CD8-positive, alpha-beta memory T cell (primary cell): ENCODE measurements around the gene CDC25C. TPM values are rescaled to one million over a fixed set of nuclear protein-coding genes. Genes with fewer than 3 reads are reported as not detected.

Source experiments
- CTCF ChIA-PET: fragments of 350-600 bp; sonication (Branson Sonifier 250); formaldehyde crosslinking; loops from one replicate; lab custom pipeline; 2021; ENCODE audit warnings: antibody characterized with exemption; lab: Charles Lee
- POLR2A ChIA-PET: fragments of 350-600 bp; sonication (Branson Sonifier 250); formaldehyde crosslinking; loops from one replicate; lab custom pipeline; 2021; ENCODE audit warnings: antibody characterized with exemption; lab: Charles Lee
- DNase-seq, 5 donors: peaks; one replicate each; pipeline versions ENCODE4 v3.0.0 to v3.0.0-alpha.2; 2020 to 2022; ENCODE audit warnings: mixed read lengths in 1 of 5
- H3K27ac ChIP-seq: one replicate; pipeline ENCODE4 v1.7.0; 2013; ENCODE audit warnings: low read depth, mild to moderate bottlenecking, low read length, moderate library complexity
- H3K27me3 ChIP-seq: 2 replicates; pipeline ENCODE4 v1.7.0; 2013; ENCODE audit warnings: low read length, mild to moderate bottlenecking; ENCODE audit not compliant: insufficient read depth, poor library complexity, severe bottlenecking
- H3K36me3 ChIP-seq: 2 replicates; pipeline ENCODE4 v1.7.0; 2013; ENCODE audit warnings: mild to moderate bottlenecking, low read length, moderate library complexity; ENCODE audit not compliant: insufficient read depth
- H3K4me1 ChIP-seq: 2 replicates; pipeline ENCODE4 v1.7.0; 2013; ENCODE audit warnings: mild to moderate bottlenecking, low read length, moderate library complexity; ENCODE audit not compliant: insufficient read depth
- H3K4me3 ChIP-seq: 2 replicates; pipeline ENCODE4 v1.7.0; 2013; ENCODE audit warnings: mild to moderate bottlenecking, low read length
- H3K9me3 ChIP-seq: 2 replicates; pipeline ENCODE4 v1.7.0; 2013; ENCODE audit warnings: mild to moderate bottlenecking, low read length
- H3K27ac Mint-ChIP-seq, 8 donors: one replicate each; pipeline ENCODE4 v1.8.0; 2020 to 2021; ENCODE audit warnings: mixed read lengths in 8 of 8, mild to moderate bottlenecking in 6 of 8, inconsistent platforms in 3 of 8, moderate library complexity in 3 of 8
- H3K27me3 Mint-ChIP-seq, 2 donors: one replicate each; pipeline ENCODE4 v1.8.0; 2020 to 2021; ENCODE audit warnings: mixed read lengths in 2 of 2, mild to moderate bottlenecking in 1 of 2, moderate library complexity in 1 of 2
- H3K36me3 Mint-ChIP-seq, 3 donors: one replicate each; pipeline ENCODE4 v1.8.0; 2020 to 2021; ENCODE audit warnings: mixed read lengths in 3 of 3, inconsistent platforms in 1 of 3, mild to moderate bottlenecking in 1 of 3
- H3K4me1 Mint-ChIP-seq, 3 donors: one replicate each; pipeline ENCODE4 v1.8.0; 2020 to 2021; ENCODE audit warnings: mixed read lengths in 3 of 3, inconsistent platforms in 1 of 3, mild to moderate bottlenecking in 1 of 3
- H3K4me3 Mint-ChIP-seq, 7 donors: one replicate each; pipeline ENCODE4 v1.8.0; 2020 to 2021; ENCODE audit warnings: mixed read lengths in 7 of 7, mild to moderate bottlenecking in 6 of 7, moderate library complexity in 4 of 7, inconsistent platforms in 2 of 7
- H3K9me3 Mint-ChIP-seq, 5 donors: one replicate each; pipeline ENCODE4 v1.8.0; 2020 to 2022; ENCODE audit warnings: mixed read lengths in 5 of 5, mild to moderate bottlenecking in 3 of 5, moderate library complexity in 2 of 5, inconsistent platforms in 1 of 5
- polyA plus RNA-seq: library from polyadenylated mRNA; unstranded; fragments of 300-500 nt; fragmentation: Illumina TruSeq; gene quantifications from one replicate; pipeline ENCODE4 v1.2.3, GENCODE V29; 2021
- total RNA-seq, 2 experiments: library from RNA; stranded (reverse); gene quantifications; one replicate each; pipeline ENCODE4 v1.2.3, GENCODE V29; 2021

CDC25C gene
- total and polyA plus RNA-seq, 3 experiments from 2014 or later, result 4.3 to 5.3 TPM; not detected in 1

GRCh38 chr5:138366632-138367382 is 35.2 kb upstream of the CDC25C start:
- no peaks in the 10 kb centered on the region for H3K9me3 Mint-ChIP-seq
- DNase-seq, result no peak
- H3K4me3 ChIP-seq, result no peak overlapping the region
- no peaks in the 10 kb centered on the region for H3K36me3 ChIP-seq
- ChIA-PET POLR2A (no interaction called here), CTCF (interaction anchor here (4.1 kb wide), 1 partner anchor 14 kb away, joined by 27 read pairs; the partner anchor contains the start of gene KDM3B)
- no peak overlapping the region for H3K27ac ChIP-seq
- H3K27me3 ChIP-seq, result no peaks in the 10 kb centered on the region
- peaks cover 33% of the 10 kb centered on the region for H3K4me1 ChIP-seq
- no peaks in the 10 kb centered on the region for H3K9me3 ChIP-seq
- H3K4me3 Mint-ChIP-seq, result peak overlapping the region in 4 of 7 donors; percentile 22 to 65 (median 26)
- peak overlapping the region in 3 of 8 donors; percentile 16 to 76 (median 24) for H3K27ac Mint-ChIP-seq
- no peaks in the 10 kb centered on the region for H3K27me3 Mint-ChIP-seq
- peaks cover 43 to 81% (median 61%) of the 10 kb centered on the region in 3 donors for H3K4me1 Mint-ChIP-seq
- peaks cover 0 to 13% (median 2%) of the 10 kb centered on the region in 3 donors for H3K36me3 Mint-ChIP-seq

DNA sequence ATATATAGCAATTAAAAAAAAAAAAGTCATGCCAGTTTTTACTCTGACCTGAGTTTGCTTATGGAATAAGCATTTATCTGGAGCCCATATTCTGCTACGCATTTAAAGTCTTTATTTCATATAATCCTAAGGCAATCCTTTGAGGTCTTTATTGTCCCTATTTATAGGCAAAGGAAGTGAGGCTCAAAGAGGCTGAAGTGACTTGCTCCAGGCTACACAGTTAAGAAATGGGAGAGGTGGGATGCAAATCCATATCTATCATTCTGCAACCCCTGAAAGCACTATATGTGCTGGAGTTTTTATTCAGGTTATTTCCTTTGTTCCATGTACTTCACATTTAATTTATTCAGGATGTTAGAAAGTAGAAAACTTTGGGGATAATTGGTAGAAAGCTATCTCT is 33.0 kb upstream of the CDC25C start:
- Histone ChIP-seq H3K9me3 (no peaks in the 10 kb centered on the region), H3K27ac (no peak overlapping the region), H3K27me3 (no peaks in the 10 kb centered on the region), H3K4me1 (peaks cover 39% of the 10 kb centered on the region), H3K36me3 (no peaks in the 10 kb centered on the region), H3K4me3 (no peak overlapping the region)
- Mint-ChIP-seq H3K27me3 (no peaks in the 10 kb centered on the region), H3K9me3 (no peaks in the 10 kb centered on the region), H3K27ac (no peak overlapping the region), H3K4me3 (no peak overlapping the region), H3K4me1 (peaks cover 53 to 87% (median 74%) of the 10 kb centered on the region in 3 donors), H3K36me3 (peaks cover 0 to 15% (median 5%) of the 10 kb centered on the region in 3 donors)
- CTCF ChIA-PET, result no interaction called here
- DNase-seq, result no peak
- POLR2A ChIA-PET, result no interaction called here

- no peaks in the 10 kb centered on the region for H3K27me3 ChIP-seq
- Mint-ChIP-seq H3K4me3 (peak overlapping the region in 3 of 7 donors; percentile 13 to 77 (median 45)), H3K4me1 (peaks cover 35 to 65% (median 54%) of the 10 kb centered on the region in 3 donors), H3K9me3 (no peaks in the 10 kb centered on the region), H3K27me3 (no peaks in the 10 kb centered on the region), H3K27ac (peak overlapping the region in 5 of 8 donors; percentile 37 to 72 (median 38)), H3K36me3 (peaks cover 0 to 15% (median 5%) of the 10 kb centered on the region in 3 donors)
- no peak overlapping the region for H3K4me3 ChIP-seq
- H3K27ac ChIP-seq, result no peak overlapping the region
- no peak for DNase-seq
- no peaks in the 10 kb centered on the region for H3K36me3 ChIP-seq
- POLR2A ChIA-PET, result no interaction called here
- H3K9me3 ChIP-seq, result no peaks in the 10 kb centered on the region
- H3K4me1 ChIP-seq, result peaks cover 16% of the 10 kb centered on the region
- CTCF ChIA-PET, result no interaction called here
These were observed 29.4 kb upstream of the CDC25C start for GRCh38 chr5:138360941-138361452.

- no peaks in the 10 kb centered on the region for H3K36me3 ChIP-seq
- no peaks in the 10 kb centered on the region for H3K9me3 Mint-ChIP-seq
- CTCF ChIA-PET, result no interaction called here
- no peak for DNase-seq
- peak overlapping the region in 1 of 7 donors; percentile 43 for H3K4me3 Mint-ChIP-seq
- H3K36me3 Mint-ChIP-seq, result peaks cover 0 to 15% (median 5%) of the 10 kb centered on the region in 3 donors
- peak overlapping the region in 3 of 8 donors; percentile 15 to 58 (median 41) for H3K27ac Mint-ChIP-seq
- peaks cover 46 to 67% (median 62%) of the 10 kb centered on the region in 3 donors for H3K4me1 Mint-ChIP-seq
- no peaks in the 10 kb centered on the region for H3K9me3 ChIP-seq
- POLR2A ChIA-PET, result no interaction called here
- H3K27ac ChIP-seq, result no peak overlapping the region
- no peaks in the 10 kb centered on the region for H3K27me3 Mint-ChIP-seq
- no peaks in the 10 kb centered on the region for H3K27me3 ChIP-seq
- H3K4me3 ChIP-seq, result no peak overlapping the region
- peaks cover 28% of the 10 kb centered on the region for H3K4me1 ChIP-seq
These were observed 28.0 kb upstream of the CDC25C start for GRCh38 chr5:138359621-138360020.

DNA sequence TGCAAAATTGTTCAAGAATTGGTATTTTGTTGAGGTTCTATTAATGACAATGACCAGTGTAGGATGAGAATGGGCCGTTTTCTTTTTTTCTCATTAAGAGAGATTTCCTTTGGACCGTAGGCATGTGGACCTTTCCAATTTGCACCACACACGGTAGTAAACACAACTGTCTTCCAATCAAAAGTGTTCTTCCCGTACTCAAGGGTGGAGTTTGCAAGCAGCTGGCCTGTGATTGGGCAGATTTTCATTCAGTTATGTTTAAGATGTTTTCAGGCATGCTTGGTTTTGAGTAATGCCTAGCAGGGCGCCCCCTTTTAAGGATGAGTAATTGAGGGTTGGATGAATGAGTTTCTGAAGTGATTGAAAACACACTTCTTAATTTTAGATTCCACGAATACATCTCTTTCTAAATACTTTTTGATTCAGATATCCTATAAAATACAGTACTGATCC is 23.3 kb upstream of the CDC25C start:
- Histone ChIP-seq H3K36me3 (no peaks in the 10 kb centered on the region), H3K27ac (peak overlapping the region; percentile 30), H3K27me3 (no peaks in the 10 kb centered on the region), H3K9me3 (peaks cover 5% of the 10 kb centered on the region), H3K4me1 (peaks cover 31% of the 10 kb centered on the region), H3K4me3 (peak overlapping the region; percentile 84)
- ChIA-PET CTCF (interaction anchor here (1.9 to 9.9 kb wide), 2 partner anchors 16 to 18 kb away, joined by 4 to 266 read pairs; partner anchors contain the start of genes CDC25C and FAM53C), POLR2A (interaction anchor here (1.0 to 7.3 kb wide), 2 partner anchors 16 to 23 kb away, joined by 4 to 120 read pairs; partner anchors contain the start of genes CDC25C and FAM53C)
- peaks cover 0 to 8% (median 0%) of the 10 kb centered on the region in 5 donors for H3K9me3 Mint-ChIP-seq
- peak; percentile 16 to 64 (median 50) for DNase-seq
- H3K27me3 Mint-ChIP-seq, result peaks cover 0 to 12% of the 10 kb centered on the region in 2 donors
- peaks cover 0 to 15% (median 4%) of the 10 kb centered on the region in 3 donors for H3K36me3 Mint-ChIP-seq
- H3K27ac Mint-ChIP-seq, result peak overlapping the region; percentile 34 to 99 (median 95)
- peaks cover 52 to 61% (median 59%) of the 10 kb centered on the region in 3 donors for H3K4me1 Mint-ChIP-seq
- peak overlapping the region; percentile 90 to 100 (median 96) for H3K4me3 Mint-ChIP-seq

DNA sequence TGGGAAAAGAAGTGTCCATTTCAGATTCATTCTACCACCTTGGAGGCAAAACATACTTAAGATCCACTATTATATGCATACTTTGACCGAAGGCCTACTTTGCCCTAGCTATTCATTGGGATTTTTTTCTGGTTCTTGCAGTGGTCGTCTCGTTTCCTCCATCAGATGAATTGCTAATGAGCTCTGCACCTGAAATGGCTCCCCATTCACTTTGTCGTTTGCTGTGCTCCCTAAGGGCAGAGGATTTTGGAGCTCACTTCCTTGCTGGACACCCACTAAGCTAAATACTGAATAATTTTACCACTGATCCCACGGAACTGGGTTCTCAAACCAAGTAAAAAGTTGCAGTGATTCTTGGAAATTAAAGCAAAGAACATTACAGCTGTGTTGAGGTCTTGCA is 22.8 kb upstream of the CDC25C start:
- Mint-ChIP-seq H3K4me1 (peaks cover 48 to 57% (median 53%) of the 10 kb centered on the region in 3 donors), H3K27me3 (peaks cover 0 to 12% of the 10 kb centered on the region in 2 donors), H3K4me3 (peak overlapping the region; percentile 90 to 100 (median 96)), H3K36me3 (peaks cover 0 to 11% (median 0%) of the 10 kb centered on the region in 3 donors), H3K9me3 (peaks cover 0 to 8% (median 0%) of the 10 kb centered on the region in 5 donors), H3K27ac (peak overlapping the region; percentile 78 to 99 (median 95))
- CTCF ChIA-PET, result interaction anchor here (1.2 to 9.9 kb wide), 10 partner anchors 9 to 189 kb away, joined by 3 to 266 read pairs (median 6); partner anchors contain the start of genes CDC25C, ETF1 and FAM53C
- DNase-seq, result no peak
- peaks cover 5% of the 10 kb centered on the region for H3K9me3 ChIP-seq
- peak overlapping the region; percentile 84 for H3K4me3 ChIP-seq
- no peaks in the 10 kb centered on the region for H3K36me3 ChIP-seq
- H3K27ac ChIP-seq, result peak overlapping the region; percentile 88
- no peaks in the 10 kb centered on the region for H3K27me3 ChIP-seq
- POLR2A ChIA-PET, result interaction anchor here (0.5 to 7.3 kb wide), 4 partner anchors 15 to 88 kb away, joined by 4 to 120 read pairs (median 15); partner anchors contain the start of genes CDC25C and FAM53C
- H3K4me1 ChIP-seq, result peaks cover 26% of the 10 kb centered on the region

DNA sequence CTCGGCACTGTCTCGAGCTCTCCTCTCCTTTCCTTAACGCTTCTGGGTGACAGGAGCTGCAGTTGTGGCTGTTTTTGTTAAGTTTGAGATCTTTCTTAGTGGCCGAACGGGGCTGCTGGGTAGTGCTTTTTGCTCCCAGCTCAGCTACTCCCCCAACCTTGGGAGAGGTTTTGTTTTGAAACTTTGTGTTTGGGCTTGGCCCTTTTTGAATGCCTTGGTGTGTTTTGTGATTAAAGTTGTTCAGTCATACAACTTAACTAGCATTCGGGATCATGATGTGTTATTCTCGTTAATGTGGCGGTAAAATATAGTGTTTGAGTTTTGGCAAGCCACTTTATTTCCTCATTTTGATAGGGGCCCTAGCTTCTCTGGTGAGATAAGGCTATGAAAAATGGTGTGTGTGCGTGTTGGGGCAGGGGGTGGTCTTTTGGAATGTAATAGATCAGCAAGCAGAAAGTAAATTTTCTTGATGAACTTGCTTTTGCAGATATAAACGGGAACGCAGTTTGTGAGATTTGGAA is 22.0 kb upstream of the CDC25C start:
- DNase-seq, result no peak

More for the DNA sequence above, 22.0 kb upstream of the CDC25C start:
- peak overlapping the region; percentile 88 for H3K27ac ChIP-seq
- no peaks in the 10 kb centered on the region for H3K27me3 ChIP-seq
- Mint-ChIP-seq H3K27me3 (peaks cover 0 to 12% of the 10 kb centered on the region in 2 donors), H3K4me1 (peaks cover 48 to 56% (median 52%) of the 10 kb centered on the region in 3 donors), H3K9me3 (peaks cover 0 to 8% (median 0%) of the 10 kb centered on the region in 5 donors), H3K36me3 (peaks cover 0 to 14% (median 0%) of the 10 kb centered on the region in 3 donors), H3K4me3 (peak overlapping the region; percentile 90 to 100 (median 96)), H3K27ac (peak overlapping the region; percentile 91 to 99 (median 96))
- H3K4me3 ChIP-seq, result peak overlapping the region; percentile 84
- POLR2A ChIA-PET, result interaction anchor here (0.5 to 7.3 kb wide), 10 partner anchors 14 to 599 kb away, joined by 3 to 120 read pairs (median 8); partner anchors contain the start of genes BRD8, CDC23, CDC25C and EGR1
- CTCF ChIA-PET, result interaction anchor here (0.8 to 9.9 kb wide), 21 partner anchors 10 to 465 kb away, joined by 3 to 266 read pairs (median 5); partner anchors contain the start of genes BRD8, CDC23, CDC25C and ETF1
- peaks cover 5% of the 10 kb centered on the region for H3K9me3 ChIP-seq
- peaks cover 25% of the 10 kb centered on the region for H3K4me1 ChIP-seq
- no peaks in the 10 kb centered on the region for H3K36me3 ChIP-seq
